GM23338 (cell line): Measurements from ENCODE around the gene MESP1. TPM values are rescaled to one million over a fixed set of nuclear protein-coding genes. Genes with fewer than 3 reads are reported as not detected.

ENCODE experiments used
- ATAC-seq: fragments of 200-7000 bp; cut with Tn5 transposase; 3 replicates; pipeline ENCODE4 v1.9.1; 2020
- DNase-seq: peaks from one replicate; pipeline ENCODE4 v3.0.0-alpha.2; 2015; ENCODE audit warnings: low spot score
- H2AFZ ChIP-seq: fragments of 200-600 bp; sonication (generic); 2 replicates; pipeline ENCODE4 v1.8.0; 2016; ENCODE audit warnings: antibody characterized with exemption, mild to moderate bottlenecking, moderate library complexity
- H3F3A ChIP-seq: fragments of 200-600 bp; sonication (generic); replicated peaks from 2 replicates; pipeline ENCODE4 v1.8.0; 2017; ENCODE audit warnings: antibody characterized with exemption, mixed run types, low read depth
- H3K27ac ChIP-seq: fragments of 200-600 bp; sonication (generic); 2 replicates; pipeline ENCODE4 v1.6.1; 2016; ENCODE audit warnings: low read depth
- H3K27me3 ChIP-seq: fragments of 200-600 bp; sonication (generic); 2 replicates; pipeline ENCODE4 v1.8.0; 2016; ENCODE audit warnings: mild to moderate bottlenecking, mixed run types, moderate library complexity; ENCODE audit not compliant: insufficient read depth
- H3K36me3 ChIP-seq: fragments of 200-600 bp; sonication (generic); 2 replicates; pipeline ENCODE4 v1.8.0; 2016; ENCODE audit warnings: mild to moderate bottlenecking; ENCODE audit not compliant: insufficient read depth
- H3K4me1 ChIP-seq: fragments of 200-600 bp; sonication (generic); 2 replicates; pipeline ENCODE4 v1.8.0; 2016; ENCODE audit warnings: mild to moderate bottlenecking, moderate library complexity; ENCODE audit not compliant: insufficient read depth
- H3K4me2 ChIP-seq: fragments of 200-600 bp; sonication (generic); 2 replicates; pipeline ENCODE4 v1.7.1; 2017; ENCODE audit warnings: mixed run types
- H3K4me3 ChIP-seq: fragments of 200-600 bp; sonication (generic); 2 replicates; pipeline ENCODE4 v1.6.1; 2016; ENCODE audit warnings: mixed run types
- H3K79me2 ChIP-seq: fragments of 200-600 bp; sonication (generic); replicated peaks from 2 replicates; pipeline ENCODE4 v1.8.0; 2017; ENCODE audit warnings: mild to moderate bottlenecking; ENCODE audit not compliant: insufficient read depth
- H3K9me2 ChIP-seq: fragments of 200-600 bp; sonication (generic); 2 replicates; pipeline ENCODE4 v1.8.0; 2017; ENCODE audit not compliant: insufficient read depth
- H4K20me1 ChIP-seq: fragments of 200-600 bp; sonication (generic); replicated peaks from 2 replicates; pipeline ENCODE4 v1.8.0; 2017; ENCODE audit warnings: mild to moderate bottlenecking; ENCODE audit not compliant: insufficient read depth
- H3K27ac Mint-ChIP-seq: 2 replicates; pipeline ENCODE4 v1.8.0; 2020; ENCODE audit warnings: inconsistent platforms, mild to moderate bottlenecking, moderate library complexity, mixed read lengths
- H3K27me3 Mint-ChIP-seq: 3 replicates; pipeline ENCODE4 v1.8.0; 2022; ENCODE audit warnings: low read depth, mild to moderate bottlenecking, moderate library complexity, mixed read lengths, inconsistent platforms; ENCODE audit not compliant: insufficient read depth, poor library complexity
- H3K36me3 Mint-ChIP-seq: 3 replicates; pipeline ENCODE4 v1.8.0; 2021; ENCODE audit warnings: low read depth, mild to moderate bottlenecking, inconsistent platforms, moderate library complexity, mixed read lengths
- H3K4me1 Mint-ChIP-seq: 3 replicates; pipeline ENCODE4 v1.8.0; 2020; ENCODE audit warnings: mild to moderate bottlenecking, inconsistent platforms, mixed read lengths
- H3K4me3 Mint-ChIP-seq: 3 replicates; pipeline ENCODE4 v1.8.0; 2021; ENCODE audit warnings: moderate library complexity, mild to moderate bottlenecking, inconsistent platforms, mixed read lengths
- H3K9me3 Mint-ChIP-seq: 3 replicates; pipeline ENCODE4 v1.8.0; 2020; ENCODE audit warnings: moderate library complexity, mild to moderate bottlenecking, inconsistent platforms, mixed read lengths
- CREB1 ChIP-seq: fragments of 250-450 bp; sonication (Bioruptor Pico); IDR thresholded peaks from 2 replicates; pipeline ENCODE4 v1.5.0; 2020; ENCODE audit warnings: low read depth, mild to moderate bottlenecking, moderate library complexity
- EZH2 ChIP-seq: fragments of 200-600 bp; sonication (generic); IDR thresholded peaks from one replicate; pipeline ENCODE4 v1.8.0; 2017; ENCODE audit warnings: antibody characterized with exemption, mild to moderate bottlenecking, low read depth; ENCODE audit not compliant: unreplicated experiment
- EZH2phosphoT487 ChIP-seq: fragments of 200-600 bp; sonication (generic); IDR thresholded peaks from one replicate; pipeline ENCODE4 v1.8.1; 2018; ENCODE audit warnings: antibody characterized with exemption; ENCODE audit not compliant: unreplicated experiment
- polyA plus RNA-seq: library from polyadenylated mRNA; unstranded; fragments of >200 nt; fragmentation: Nextera tagmentation; extraction: Ambion mirVana; gene quantifications from 2 replicates; pipeline ENCODE4 v1.2.1, GENCODE V29; 2016
- total RNA-seq: library from RNA; depleted of rRNA; stranded (reverse); fragments of >200 nt; shearing (Covaris generic); gene quantifications from 2 replicates; pipeline ENCODE4 v1.2.3, GENCODE V29; 2014
- TF ChIP-seq, protein P1 (sequence below): IDR thresholded peaks from one replicate; pipeline ENCODE4 v1.6.1; 2018; ENCODE audit warnings: antibody characterized with exemption; ENCODE audit not compliant: unreplicated experiment
- TF ChIP-seq, protein P2 (sequence below): IDR thresholded peaks from 2 replicates; pipeline ENCODE4 v1.6.1; 2016; ENCODE audit warnings: antibody characterized with exemption

Gene MESP1
- total and polyA plus RNA-seq, 2 experiments from 2014 or later = 0.21 to 0.91 TPM

DNA sequence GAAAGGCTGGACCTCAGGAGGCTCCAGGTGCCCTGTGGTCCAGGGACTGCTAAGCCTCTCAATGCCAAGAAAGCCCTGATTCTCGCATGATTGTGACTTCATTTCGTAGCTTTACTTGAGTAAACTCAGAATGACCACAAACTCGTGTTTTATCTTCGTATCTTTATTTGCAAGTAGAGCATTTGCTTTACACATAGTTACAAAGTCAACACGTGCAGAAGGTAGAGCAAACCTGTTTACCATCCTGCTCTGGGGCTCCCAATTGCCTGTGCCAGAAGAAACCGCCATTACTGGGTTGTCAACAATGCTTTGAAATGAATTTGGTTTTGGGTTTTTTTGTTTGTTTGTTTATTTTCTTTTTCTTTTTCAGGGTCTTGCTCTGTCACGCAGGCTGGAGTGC is 5.8 kb upstream of the MESP1 start (continued):
- TF ChIP-seq, protein P1, sequence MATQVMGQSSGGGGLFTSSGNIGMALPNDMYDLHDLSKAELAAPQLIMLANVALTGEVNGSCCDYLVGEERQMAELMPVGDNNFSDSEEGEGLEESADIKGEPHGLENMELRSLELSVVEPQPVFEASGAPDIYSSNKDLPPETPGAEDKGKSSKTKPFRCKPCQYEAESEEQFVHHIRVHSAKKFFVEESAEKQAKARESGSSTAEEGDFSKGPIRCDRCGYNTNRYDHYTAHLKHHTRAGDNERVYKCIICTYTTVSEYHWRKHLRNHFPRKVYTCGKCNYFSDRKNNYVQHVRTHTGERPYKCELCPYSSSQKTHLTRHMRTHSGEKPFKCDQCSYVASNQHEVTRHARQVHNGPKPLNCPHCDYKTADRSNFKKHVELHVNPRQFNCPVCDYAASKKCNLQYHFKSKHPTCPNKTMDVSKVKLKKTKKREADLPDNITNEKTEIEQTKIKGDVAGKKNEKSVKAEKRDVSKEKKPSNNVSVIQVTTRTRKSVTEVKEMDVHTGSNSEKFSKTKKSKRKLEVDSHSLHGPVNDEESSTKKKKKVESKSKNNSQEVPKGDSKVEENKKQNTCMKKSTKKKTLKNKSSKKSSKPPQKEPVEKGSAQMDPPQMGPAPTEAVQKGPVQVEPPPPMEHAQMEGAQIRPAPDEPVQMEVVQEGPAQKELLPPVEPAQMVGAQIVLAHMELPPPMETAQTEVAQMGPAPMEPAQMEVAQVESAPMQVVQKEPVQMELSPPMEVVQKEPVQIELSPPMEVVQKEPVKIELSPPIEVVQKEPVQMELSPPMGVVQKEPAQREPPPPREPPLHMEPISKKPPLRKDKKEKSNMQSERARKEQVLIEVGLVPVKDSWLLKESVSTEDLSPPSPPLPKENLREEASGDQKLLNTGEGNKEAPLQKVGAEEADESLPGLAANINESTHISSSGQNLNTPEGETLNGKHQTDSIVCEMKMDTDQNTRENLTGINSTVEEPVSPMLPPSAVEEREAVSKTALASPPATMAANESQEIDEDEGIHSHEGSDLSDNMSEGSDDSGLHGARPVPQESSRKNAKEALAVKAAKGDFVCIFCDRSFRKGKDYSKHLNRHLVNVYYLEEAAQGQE = no peak
- no peak for TF ChIP-seq CREB1 (CRISPR knock-in tag)

DNA sequence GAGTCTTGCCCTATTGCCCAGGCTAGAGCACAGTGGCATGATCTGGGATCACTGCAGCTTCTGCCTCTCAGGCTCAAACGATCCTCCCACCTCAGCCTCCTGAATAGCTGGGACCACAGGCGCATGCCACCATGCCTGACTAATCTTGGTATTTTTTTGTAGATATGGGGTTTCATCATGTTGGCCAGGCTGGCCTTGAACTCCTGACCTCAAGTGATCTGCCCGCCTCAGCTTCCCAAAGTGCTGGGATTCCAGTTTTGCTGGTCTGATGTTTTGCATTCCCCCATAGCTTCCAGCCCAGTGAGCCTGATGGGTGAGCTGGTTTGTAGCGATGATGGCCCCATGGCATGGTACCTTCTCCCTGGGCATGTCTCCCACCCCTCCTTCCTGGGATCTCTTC is 4.7 kb upstream of the MESP1 start:
- TF ChIP-seq, protein P1 = no peak
- TF ChIP-seq CREB1 (CRISPR knock-in tag) = no peak
- H3K4me2 ChIP-seq = no peak overlapping the region
- Mint-ChIP-seq H3K27ac (no peak overlapping the region), H3K36me3 (no peaks in the 10 kb centered on the region), H3K4me3 (no peak overlapping the region), H3K27me3 (peaks cover 23% of the 10 kb centered on the region), H3K9me3 (no peaks in the 10 kb centered on the region), H3K4me1 (peaks cover 13% of the 10 kb centered on the region)
- H3K4me3 ChIP-seq = no peak overlapping the region
- H3K27me3 ChIP-seq = peaks cover 31% of the 10 kb centered on the region
- 0 out of 2 replicates have a peak, but pooled peaks cover 2% of the 10 kb centered on the region for H3F3A ChIP-seq
- H3K79me2 ChIP-seq = no peaks in the 10 kb centered on the region
- ATAC-seq (no peak), DNase-seq (no peak)
- H4K20me1 ChIP-seq = no peaks in the 10 kb centered on the region
- no peak overlapping the region for H3K27ac ChIP-seq
- H3K4me1 ChIP-seq = peaks cover 12% of the 10 kb centered on the region; the same call in 1 of the 2 replicates
- H3K9me2 ChIP-seq = no peaks in the 10 kb centered on the region
- H3K36me3 ChIP-seq = no peaks in the 10 kb centered on the region
- no peak overlapping the region for H2AFZ ChIP-seq

DNA sequence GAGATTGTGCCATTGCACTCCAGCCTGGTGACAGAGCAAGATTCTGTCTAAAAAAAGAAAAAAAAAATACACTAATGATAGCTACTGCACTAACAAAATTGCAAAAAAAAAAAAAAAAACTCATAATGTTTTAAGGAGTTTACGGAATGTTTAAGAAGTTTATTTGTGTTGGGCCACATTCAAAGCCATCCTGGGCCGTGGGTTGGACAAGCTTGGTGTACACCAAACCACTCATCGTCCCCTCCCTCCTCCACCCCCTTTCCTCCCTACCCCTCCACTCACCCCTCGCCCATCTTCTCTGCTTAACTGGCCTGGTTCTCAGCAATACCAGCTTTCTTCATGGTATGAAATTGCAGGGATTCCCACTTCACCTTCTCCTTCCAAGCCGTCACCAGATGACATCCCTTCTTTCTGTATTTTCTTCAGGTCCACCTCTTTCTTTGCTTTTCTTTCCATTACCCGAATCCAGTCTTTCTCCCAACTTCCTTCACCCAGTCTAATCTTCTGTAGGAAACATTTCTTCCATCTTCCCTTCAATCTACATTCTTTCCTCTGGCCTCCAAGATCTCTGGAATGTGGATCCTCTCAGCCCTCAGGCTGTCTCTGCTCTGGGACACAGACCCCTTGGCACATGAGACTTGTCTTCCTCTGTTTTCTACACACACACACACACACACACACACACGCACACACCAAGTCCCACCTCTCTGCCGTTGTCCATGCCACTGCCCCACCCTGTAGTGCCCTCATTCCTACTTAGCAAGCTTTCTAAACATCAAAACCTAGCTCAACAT is 3.5 kb upstream of the MESP1 start:
- no peak overlapping the region for H3K4me3 Mint-ChIP-seq
- peaks cover 23% of the 10 kb centered on the region for H3K27me3 Mint-ChIP-seq
- no peaks in the 10 kb centered on the region for H3K79me2 ChIP-seq
- no peak for TF ChIP-seq EZH2phosphoT487
- no peak for TF ChIP-seq CREB1 (CRISPR knock-in tag)
- TF ChIP-seq EZH2 = no peak
- TF ChIP-seq, protein P1 = no peak
- TF ChIP-seq, protein P2, sequence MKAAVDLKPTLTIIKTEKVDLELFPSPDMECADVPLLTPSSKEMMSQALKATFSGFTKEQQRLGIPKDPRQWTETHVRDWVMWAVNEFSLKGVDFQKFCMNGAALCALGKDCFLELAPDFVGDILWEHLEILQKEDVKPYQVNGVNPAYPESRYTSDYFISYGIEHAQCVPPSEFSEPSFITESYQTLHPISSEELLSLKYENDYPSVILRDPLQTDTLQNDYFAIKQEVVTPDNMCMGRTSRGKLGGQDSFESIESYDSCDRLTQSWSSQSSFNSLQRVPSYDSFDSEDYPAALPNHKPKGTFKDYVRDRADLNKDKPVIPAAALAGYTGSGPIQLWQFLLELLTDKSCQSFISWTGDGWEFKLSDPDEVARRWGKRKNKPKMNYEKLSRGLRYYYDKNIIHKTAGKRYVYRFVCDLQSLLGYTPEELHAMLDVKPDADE = no peak

More for the DNA sequence above, 3.5 kb upstream of the MESP1 start:
- no peaks in the 10 kb centered on the region for H4K20me1 ChIP-seq
- H2AFZ ChIP-seq = no peak overlapping the region
- no peak for ATAC-seq
- Mint-ChIP-seq H3K27ac (no peak overlapping the region), H3K9me3 (no peaks in the 10 kb centered on the region), H3K36me3 (no peaks in the 10 kb centered on the region), H3K4me1 (peaks cover 7% of the 10 kb centered on the region)
- H3K27ac ChIP-seq = no peak overlapping the region
- 0 out of 2 replicates have a peak, but pooled peaks cover 2% of the 10 kb centered on the region for H3F3A ChIP-seq
- H3K27me3 ChIP-seq = peaks cover 42% of the 10 kb centered on the region
- DNase-seq = no peak
- H3K4me1 ChIP-seq = peaks cover 10% of the 10 kb centered on the region; the same call in 1 of the 2 replicates
- H3K36me3 ChIP-seq = no peaks in the 10 kb centered on the region; the same call in 1 of the 2 replicates
- no peak overlapping the region for H3K4me3 ChIP-seq
- H3K4me2 ChIP-seq = no peak overlapping the region
- H3K9me2 ChIP-seq = no peaks in the 10 kb centered on the region
